Effector memory CD8-positive, alpha-beta T cell (primary cell): ENCODE measurements around the gene LRP1B.
"Not testable (repeated sequence)": the region's sequence is repeated elsewhere in the genome, so short reads cannot be mapped to it uniquely, and the experiment has no call there.

Experiments used
- ATAC-seq: fragments of 150-1000 bp; cut with Tn5 transposase; replicated peaks from 2 replicates; pipeline ENCODE4 v1.10.0; 2021; ENCODE audit warnings: mild to moderate bottlenecking, moderate library complexity
- DNase-seq, 3 experiments: peaks; one replicate each; pipeline ENCODE4 v3.0.0; 2021
- H3K27ac Mint-ChIP-seq, 2 donors: one replicate each; pipeline ENCODE4 v1.8.0; 2022; ENCODE audit warnings: mild to moderate bottlenecking in 2 of 2, mixed read lengths in 2 of 2, moderate library complexity in 2 of 2
- H3K27me3 Mint-ChIP-seq, 2 donors: one replicate each; pipeline ENCODE4 v1.8.0; 2022; ENCODE audit warnings: mixed read lengths in 2 of 2
- H3K36me3 Mint-ChIP-seq: one replicate; pipeline ENCODE4 v1.8.0; 2022; ENCODE audit warnings: mild to moderate bottlenecking, moderate library complexity, mixed read lengths; ENCODE audit not compliant: insufficient read depth
- H3K4me1 Mint-ChIP-seq, 2 donors: one replicate each; pipeline ENCODE4 v1.8.0; 2022; ENCODE audit warnings: low read depth in 2 of 2, mixed read lengths in 2 of 2
- H3K4me3 Mint-ChIP-seq, 2 donors: one replicate each; pipeline ENCODE4 v1.8.0; 2022; ENCODE audit warnings: mild to moderate bottlenecking in 2 of 2, mixed read lengths in 2 of 2, moderate library complexity in 2 of 2
- H3K9me3 Mint-ChIP-seq, 2 donors: one replicate each; pipeline ENCODE4 v1.8.0; 2022; ENCODE audit warnings: mixed read lengths in 2 of 2

LRP1B gene

GRCh38 chr2:140363131-140363530, 1767.7 kb downstream of the LRP1B start:
- Mint-ChIP-seq H3K36me3 (no peaks in the 10 kb centered on the region), H3K27me3 (no peaks in the 10 kb centered on the region), H3K4me1 (no peaks in the 10 kb centered on the region), H3K27ac (no peak overlapping the region), H3K4me3 (no peak overlapping the region), H3K9me3 (peaks cover 13 to 14% of the 10 kb centered on the region in 2 donors)
- no peak for DNase-seq
- ATAC-seq: no peak

- ATAC-seq (no peak), DNase-seq (no peak)
- no peak overlapping the region for H3K27ac Mint-ChIP-seq
- H3K4me3 Mint-ChIP-seq: no peak overlapping the region
- no peaks in the 10 kb centered on the region for H3K27me3 Mint-ChIP-seq
- no peaks in the 10 kb centered on the region for H3K36me3 Mint-ChIP-seq
- no peaks in the 10 kb centered on the region for H3K4me1 Mint-ChIP-seq
- H3K9me3 Mint-ChIP-seq: peaks cover 13 to 14% of the 10 kb centered on the region in 2 donors
Observed at GRCh38 chr2:140362361-140362760, 1768.5 kb downstream of the LRP1B start.

- H3K36me3 Mint-ChIP-seq: no peaks in the 10 kb centered on the region
- H3K27me3 Mint-ChIP-seq: no peaks in the 10 kb centered on the region
- peaks cover 0 to 1% of the 10 kb centered on the region in 2 donors for H3K9me3 Mint-ChIP-seq
- H3K4me1 Mint-ChIP-seq: no peaks in the 10 kb centered on the region
- DNase-seq (no peak), ATAC-seq (no peak)
- H3K4me3 Mint-ChIP-seq: no peak overlapping the region
- no peak overlapping the region for H3K27ac Mint-ChIP-seq
Observed at GRCh38 chr2:140359056-140359771, 1771.6 kb downstream of the LRP1B start.

GRCh38 chr2:140356697-140357096, 1774.1 kb downstream of the LRP1B start:
- Mint-ChIP-seq H3K4me1 (no peaks in the 10 kb centered on the region), H3K9me3 (peaks cover 6 to 11% of the 10 kb centered on the region in 2 donors), H3K27me3 (no peaks in the 10 kb centered on the region), H3K4me3 (no peak overlapping the region), H3K36me3 (no peaks in the 10 kb centered on the region), H3K27ac (no peak overlapping the region)
- DNase-seq (no peak), ATAC-seq (no peak)

GRCh38 chr2:140355511-140356090, 1775.2 kb downstream of the LRP1B start:
- ATAC-seq (no peak), DNase-seq (no peak)
- H3K27me3 Mint-ChIP-seq: no peaks in the 10 kb centered on the region
- no peak overlapping the region for H3K4me3 Mint-ChIP-seq
- H3K4me1 Mint-ChIP-seq: no peaks in the 10 kb centered on the region
- peaks cover 6 to 11% of the 10 kb centered on the region in 2 donors for H3K9me3 Mint-ChIP-seq
- no peak overlapping the region for H3K27ac Mint-ChIP-seq
- H3K36me3 Mint-ChIP-seq: no peaks in the 10 kb centered on the region

- no peak for DNase-seq
Observed at GRCh38 chr2:140354544-140354943, 1776.3 kb downstream of the LRP1B start.

DNA sequence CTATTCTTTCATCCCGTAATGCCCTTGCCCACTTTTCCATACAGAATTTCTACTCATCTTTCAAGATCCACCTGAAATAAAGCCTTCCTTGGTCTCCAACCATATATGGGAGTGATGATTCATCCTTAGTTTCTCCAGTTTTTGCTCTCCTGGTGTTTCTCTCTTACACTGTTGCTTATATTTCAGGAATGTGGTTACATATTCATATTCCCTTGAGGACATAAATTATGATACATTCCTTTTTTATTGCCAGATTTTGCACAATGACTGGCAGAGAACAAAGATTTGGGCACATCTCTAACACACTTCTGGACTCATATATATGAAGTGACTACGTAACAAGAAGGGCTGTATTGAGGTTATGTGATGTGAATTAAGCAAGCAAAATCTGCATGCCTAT, 1777.3 kb downstream of the LRP1B start:
- H3K27me3 Mint-ChIP-seq: no peaks in the 10 kb centered on the region

More at GRCh38 chr2:140354544-140354943, 1776.3 kb downstream of the LRP1B start:
- Mint-ChIP-seq H3K4me1 (no peaks in the 10 kb centered on the region), H3K9me3 (peaks cover 8 to 11% of the 10 kb centered on the region in 2 donors), H3K27ac (no peak overlapping the region), H3K4me3 (no peak overlapping the region), H3K36me3 (no peaks in the 10 kb centered on the region), H3K27me3 (no peaks in the 10 kb centered on the region)
- ATAC-seq: no peak

GRCh38 chr2:140351692-140352091, 1779.1 kb downstream of the LRP1B start:
- Mint-ChIP-seq H3K9me3 (peaks cover 8 to 11% of the 10 kb centered on the region in 2 donors), H3K27ac (no peak overlapping the region), H3K4me1 (no peaks in the 10 kb centered on the region), H3K36me3 (no peaks in the 10 kb centered on the region), H3K27me3 (no peaks in the 10 kb centered on the region), H3K4me3 (no peak overlapping the region)
- DNase-seq: no peak
- no peak for ATAC-seq

More for the DNA sequence above, 1777.3 kb downstream of the LRP1B start:
- H3K36me3 Mint-ChIP-seq: no peaks in the 10 kb centered on the region
- H3K4me1 Mint-ChIP-seq: no peaks in the 10 kb centered on the region
- ATAC-seq (no peak), DNase-seq (no peak)
- peaks cover 8 to 11% of the 10 kb centered on the region in 2 donors for H3K9me3 Mint-ChIP-seq
- H3K4me3 Mint-ChIP-seq: no peak overlapping the region
- H3K27ac Mint-ChIP-seq: no peak overlapping the region

- Mint-ChIP-seq H3K9me3 (peaks cover 10 to 11% of the 10 kb centered on the region in 2 donors), H3K36me3 (no peaks in the 10 kb centered on the region), H3K27ac (no peak overlapping the region), H3K4me3 (no peak overlapping the region), H3K27me3 (no peaks in the 10 kb centered on the region), H3K4me1 (no peaks in the 10 kb centered on the region)
- ATAC-seq: no peak
- DNase-seq: no peak
Observed at GRCh38 chr2:140349695-140350094, 1781.1 kb downstream of the LRP1B start.

DNA sequence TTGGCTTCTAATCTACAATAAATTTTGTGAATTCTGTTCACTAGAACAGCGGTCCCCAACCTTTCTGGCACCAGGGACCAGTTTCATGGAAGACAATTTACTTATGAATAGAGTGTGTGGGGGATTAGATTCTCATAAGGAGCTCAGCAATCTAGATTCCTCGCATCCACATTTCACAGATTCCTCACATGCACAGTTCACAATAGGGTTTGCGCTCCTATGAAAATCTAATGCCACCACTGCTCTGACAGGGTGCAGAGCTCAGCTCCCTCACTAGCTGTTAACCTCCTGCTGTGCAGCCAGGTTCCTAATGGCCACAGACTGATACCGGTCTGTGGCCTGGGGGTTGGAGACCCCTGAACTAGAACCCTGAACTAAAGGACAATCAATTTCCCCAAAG, 1782.0 kb downstream of the LRP1B start:
- no peak for DNase-seq
- Mint-ChIP-seq H3K4me3 (no peak overlapping the region), H3K9me3 (peaks cover 7 to 8% of the 10 kb centered on the region in 2 donors), H3K36me3 (no peaks in the 10 kb centered on the region), H3K4me1 (no peaks in the 10 kb centered on the region), H3K27ac (no peak overlapping the region), H3K27me3 (no peaks in the 10 kb centered on the region)
- no peak for ATAC-seq

GRCh38 chr2:140344838-140345237, 1786.0 kb downstream of the LRP1B start:
- ATAC-seq (no peak), DNase-seq (no peak)
- Mint-ChIP-seq H3K27ac (no peak overlapping the region), H3K9me3 (peaks cover 6 to 7% of the 10 kb centered on the region in 2 donors), H3K4me3 (no peak overlapping the region), H3K27me3 (no peaks in the 10 kb centered on the region), H3K36me3 (no peaks in the 10 kb centered on the region), H3K4me1 (no peaks in the 10 kb centered on the region)

DNA sequence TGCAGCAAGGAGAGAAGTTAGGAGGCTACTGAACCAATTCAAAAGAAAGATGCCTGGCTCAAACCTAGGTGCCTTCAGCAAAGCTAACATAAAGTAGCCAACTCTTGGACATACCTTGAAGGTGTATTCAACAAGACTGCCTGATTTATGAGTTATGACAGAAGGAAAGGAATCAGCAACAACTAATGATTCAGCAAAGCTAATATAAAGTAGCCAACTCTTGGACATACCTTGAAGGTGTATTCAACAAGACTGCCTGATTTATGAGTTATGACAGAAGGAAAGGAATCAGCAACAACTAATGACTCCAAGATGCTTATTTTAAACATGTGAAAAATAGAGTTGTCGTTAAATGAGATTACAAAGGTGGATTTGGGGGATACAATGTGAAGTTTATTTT, 1786.5 kb downstream of the LRP1B start:
- H3K9me3 Mint-ChIP-seq, ATAC-seq, DNase-seq, H3K36me3 Mint-ChIP-seq, H3K4me3 Mint-ChIP-seq, H3K27ac Mint-ChIP-seq, H3K27me3 Mint-ChIP-seq, H3K4me1 Mint-ChIP-seq: not testable (repeated sequence)

GRCh38 chr2:140338795-140339194, 1792.0 kb downstream of the LRP1B start:
- Mint-ChIP-seq H3K4me3 (no peak overlapping the region), H3K4me1 (no peaks in the 10 kb centered on the region), H3K36me3 (no peaks in the 10 kb centered on the region), H3K27ac (no peak overlapping the region), H3K27me3 (no peaks in the 10 kb centered on the region), H3K9me3 (peaks cover 5 to 7% of the 10 kb centered on the region in 2 donors)
- ATAC-seq (no peak), DNase-seq (no peak)

DNA sequence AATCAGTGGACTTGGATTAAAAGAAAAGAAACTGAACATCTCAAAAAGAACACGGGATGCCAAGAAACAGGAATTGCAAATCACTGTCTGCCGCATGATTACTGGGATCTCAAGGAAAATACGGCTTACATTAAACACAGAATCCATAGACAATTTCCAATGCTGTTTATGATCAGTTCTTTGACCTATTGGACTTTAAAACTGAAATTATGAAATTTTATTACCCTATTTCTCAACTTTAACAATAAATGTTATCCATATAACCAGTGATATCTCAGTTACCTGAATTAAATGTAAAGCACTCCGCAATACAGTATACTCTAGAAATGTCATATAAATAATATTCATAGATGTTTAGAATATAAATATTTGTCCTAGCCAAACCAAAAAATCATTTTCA, 1793.8 kb downstream of the LRP1B start:
- H3K4me3 Mint-ChIP-seq: no peak overlapping the region
- no peak overlapping the region for H3K27ac Mint-ChIP-seq
- no peaks in the 10 kb centered on the region for H3K27me3 Mint-ChIP-seq
- DNase-seq: no peak
- H3K9me3 Mint-ChIP-seq: peaks cover 11 to 15% of the 10 kb centered on the region in 2 donors
- H3K36me3 Mint-ChIP-seq: no peaks in the 10 kb centered on the region
- H3K4me1 Mint-ChIP-seq: no peaks in the 10 kb centered on the region
- ATAC-seq: no peak
